ENCODE data around the gene EEIG1. TPM values are rescaled to one million over a fixed set of nuclear protein-coding genes. Genes with fewer than 3 reads are reported as not detected.

The EEIG1 gene
- 61.7 to 84.0 TPM (median 73.6 TPM) in 5 replicates for total RNA-seq (2022; extraction: Qiagen RNA extraction; ENCODE audit: low read depth)

GRCh38 chr9:127980706-127981558 is at the start of gene EEIG1:
TSS of gene EEIG1 (minus strand) at chr9:127980989. CDS start at chr9:127980137, 852 bp downstream.

GRCh38 chr9:127937388-127938297 is 43.1 kb downstream of the EEIG1 start, which contains the start of gene DPM2:
TSS of gene DPM2 (minus strand) at chr9:127937854. CDS start at chr9:127937820, 34 bp downstream.

Other genes starting within 250 kb of the EEIG1 start
- 8.7 to 13.9 TPM (median 11.9 TPM) in 5 replicates for gene TOR2A, start 245.7 kb downstream of the EEIG1 start, total RNA-seq (2022; extraction: Qiagen RNA extraction; ENCODE audit: low read depth)
- 0.06 to 0.11 TPM (median 0.07 TPM) in 3 of 5 replicates, not detected in the others for gene SH2D3C, start 202.3 kb downstream of the EEIG1 start, total RNA-seq (2022; extraction: Qiagen RNA extraction; ENCODE audit: low read depth)
- gene CDK9, start 195.0 kb downstream of the EEIG1 start, total RNA-seq (2022; extraction: Qiagen RNA extraction; ENCODE audit: low read depth), result 43.9 to 50.4 TPM (median 47.9 TPM) in 5 replicates
- gene FPGS, start 178.1 kb downstream of the EEIG1 start, total RNA-seq (2022; extraction: Qiagen RNA extraction; ENCODE audit: low read depth), result 45.7 to 54.1 TPM (median 47.8 TPM) in 5 replicates
- 0.07 to 0.37 TPM (median 0.26 TPM) in 5 replicates for gene ENG, start 126.3 kb downstream of the EEIG1 start, total RNA-seq (2022; extraction: Qiagen RNA extraction; ENCODE audit: low read depth)
- 41.2 to 86.8 TPM (median 75.7 TPM) in 5 replicates for gene AK1, start 103.3 kb downstream of the EEIG1 start, total RNA-seq (2022; extraction: Qiagen RNA extraction; ENCODE audit: low read depth)
- gene ST6GALNAC6, start 81.4 kb downstream of the EEIG1 start, total RNA-seq (2022; extraction: Qiagen RNA extraction; ENCODE audit: low read depth), result 22.7 to 27.9 TPM (median 24.1 TPM) in 5 replicates
- 16.1 to 28.2 TPM (median 22.0 TPM) in 5 replicates for gene ST6GALNAC4, start 63.9 kb downstream of the EEIG1 start, total RNA-seq (2022; extraction: Qiagen RNA extraction; ENCODE audit: low read depth)
- 0.90 to 2.9 TPM (median 1.1 TPM) in 5 replicates for gene PIP5KL1, start 50.2 kb downstream of the EEIG1 start, total RNA-seq (2022; extraction: Qiagen RNA extraction; ENCODE audit: low read depth)
- 35.4 to 48.4 TPM (median 47.7 TPM) in 5 replicates for gene DPM2, start 43.1 kb downstream of the EEIG1 start, total RNA-seq (2022; extraction: Qiagen RNA extraction; ENCODE audit: low read depth)
- 4.9 to 7.3 TPM (median 7.1 TPM) in 5 replicates for gene NAIF1, start 86.3 kb upstream of the EEIG1 start, total RNA-seq (2022; extraction: Qiagen RNA extraction; ENCODE audit: low read depth)
- 8.4 to 10.1 TPM (median 9.0 TPM) in 5 replicates for gene SLC25A25, start 87.2 kb upstream of the EEIG1 start, total RNA-seq (2022; extraction: Qiagen RNA extraction; ENCODE audit: low read depth)
- gene PTGES2, start 146.7 kb upstream of the EEIG1 start, total RNA-seq (2022; extraction: Qiagen RNA extraction; ENCODE audit: low read depth), result 75.7 to 97.4 TPM (median 94.1 TPM) in 5 replicates
- gene LCN2, start 168.5 kb upstream of the EEIG1 start, total RNA-seq (2022; extraction: Qiagen RNA extraction; ENCODE audit: low read depth), result 2.1 to 6.6 TPM (median 3.2 TPM) in 5 replicates
- gene BBLN, start 179.3 kb upstream of the EEIG1 start, total RNA-seq (2022; extraction: Qiagen RNA extraction; ENCODE audit: low read depth), result 38.2 to 70.7 TPM (median 67.3 TPM) in 5 replicates
- 72.6 to 98.9 TPM (median 87.6 TPM) in 5 replicates for gene CIZ1, start 210.6 kb upstream of the EEIG1 start, total RNA-seq (2022; extraction: Qiagen RNA extraction; ENCODE audit: low read depth)
- gene DNM1, start 222.4 kb upstream of the EEIG1 start, total RNA-seq (2022; extraction: Qiagen RNA extraction; ENCODE audit: low read depth), result 74.6 to 95.2 TPM (median 86.0 TPM) in 5 replicates

Measured in A549 treated with RU486 at 1 μM for 4 hours (cell line).